Bronchial epithelial cell (primary cell): ENCODE data around the gene TMEM184C. TPM values are rescaled to one million over a fixed set of nuclear protein-coding genes. Genes with fewer than 3 reads are reported as not detected.
A peak's percentile ranks its signal among the peaks of the same experiment; 100 is the strongest.

Experiments used
- DNase-seq: peaks from one replicate; pipeline ENCODE4 v3.0.0-alpha.2; 2010; ENCODE audit warnings: low read depth
- FAIRE-seq: peaks from 2 replicates; lab custom pipeline; 2011; peaks lifted over from hg19 to GRCh38; lab: Jason Lieb, UNC
- H3K27me3 ChIP-seq: 2 replicates; pipeline ENCODE4 v1.5.1; 2011; ENCODE audit warnings: low read length; ENCODE audit not compliant: control insufficient read depth, insufficient read depth
- H3K36me3 ChIP-seq: 2 replicates; pipeline ENCODE4 v1.5.1; 2011; ENCODE audit warnings: low read length; ENCODE audit not compliant: control insufficient read depth, insufficient read depth
- H3K4me3 ChIP-seq: 2 replicates; pipeline ENCODE4 v1.5.1; 2011; ENCODE audit warnings: mild to moderate bottlenecking, low read depth, low read length, control low read depth
- CTCF ChIP-seq: IDR thresholded peaks from 2 replicates; pipeline ENCODE4 v1.5.1; 2011; ENCODE audit warnings: mild to moderate bottlenecking, moderate library complexity, low read length, control low read depth, inconsistent platforms; ENCODE audit not compliant: insufficient read depth, severe bottlenecking
- total RNA-seq: library from RNA; depleted of rRNA; stranded (reverse); fragments of >200 nt; gene quantifications from 2 replicates; pipeline ENCODE4 v1.2.1, GENCODE V29; 2014

Gene TMEM184C
- total RNA-seq, 1 donor from 2014 or later = 51.3 TPM

- Histone ChIP-seq H3K4me3 (no peak overlapping the region), H3K36me3 (no peaks in the 10 kb centered on the region), H3K27me3 (peaks cover 2% of the 10 kb centered on the region)
- DNase-seq (peak; percentile 70), FAIRE-seq (no peak)
- no peak for TF ChIP-seq CTCF
Observed at GRCh38 chr4:147714575-147715401, 97.6 kb downstream of the TMEM184C start.

GRCh38 chr4:147717878-147718277 is 100.7 kb downstream of the TMEM184C start:
- H3K27me3 ChIP-seq = peaks cover 2% of the 10 kb centered on the region
- no peaks in the 10 kb centered on the region for H3K36me3 ChIP-seq
- DNase-seq (no peak), FAIRE-seq (no peak)
- TF ChIP-seq CTCF = no peak
- H3K4me3 ChIP-seq = no peak overlapping the region

Other genes with a start within 250 kb of the TMEM184C start
- 3.7 and 8.1 TPM in 2 replicates for gene EDNRA, start 136.3 kb upstream of the TMEM184C start, total RNA-seq
- gene PRMT9, start 66.8 kb downstream of the TMEM184C start, total RNA-seq = 7.1 and 9.1 TPM in 2 replicates
- 8.4 and 11.3 TPM in 2 replicates for gene ARHGAP10, start 114.7 kb downstream of the TMEM184C start, total RNA-seq